Measurements from ENCODE around the gene APRT. TPM values are rescaled to one million over a fixed set of nuclear protein-coding genes. Genes with fewer than 3 reads are reported as not detected.

Gene APRT
- total RNA-seq, 1 experiment from 2014 or later: 311 TPM

- POLR2A ChIA-PET: no interaction called here
- ATAC-seq: no peak
- intact Hi-C loops (cut with micrococcal nuclease): no loop called here
- Histone ChIP-seq H3K27me3 (ENCODE audit: insufficient read depth, low read length) (no peaks in the 10 kb centered on the region), H3K9ac (ENCODE audit: low read length) (no peak overlapping the region), H3K79me2 (ENCODE audit: insufficient read depth, low read length) (no peaks in the 10 kb centered on the region), H3K27ac (ENCODE audit: low read depth, low read length) (no peak overlapping the region), H3K4me1 (ENCODE audit: control insufficient read depth in 1 of 2, insufficient read depth in 2 of 2, low read length in 2 of 2) (peaks cover 0 to 7% of the 10 kb centered on the region in 2 experiments; a peak in 1 of 4 replicates), H3K4me3 (replicated peaks in 1 of 2; ENCODE audit: low read depth in 1 of 2, low read length in 2 of 2) (no peak overlapping the region), H2AFZ (ENCODE audit: low read depth, low read length, poor library complexity, severe bottlenecking) (no peak overlapping the region), H3K4me2 (ENCODE audit: low read length) (no peak overlapping the region), H3K36me3 (ENCODE audit: control insufficient read depth in 1 of 2, insufficient read depth in 2 of 2, low read length in 2 of 2) (no peaks in the 10 kb centered on the region), H3K9me3 (ENCODE audit: control insufficient read depth in 1 of 2, insufficient read depth in 1 of 2, low read depth in 1 of 2, low read length in 2 of 2) (no peaks in the 10 kb centered on the region), H4K20me1 (ENCODE audit: insufficient read depth) (no peaks in the 10 kb centered on the region), H3K9me2 (ENCODE audit: insufficient read depth) (no peaks in the 10 kb centered on the region)
- no peak for DNase-seq (ENCODE audit: low read depth, low spot score)
- no TSS peak for BruUV-seq (replicated peaks)
- TF ChIP-seq CBX3 (IDR thresholded peaks at IDR 0.05; ENCODE audit: low read depth): no peak
- TF ChIP-seq, protein P1, sequence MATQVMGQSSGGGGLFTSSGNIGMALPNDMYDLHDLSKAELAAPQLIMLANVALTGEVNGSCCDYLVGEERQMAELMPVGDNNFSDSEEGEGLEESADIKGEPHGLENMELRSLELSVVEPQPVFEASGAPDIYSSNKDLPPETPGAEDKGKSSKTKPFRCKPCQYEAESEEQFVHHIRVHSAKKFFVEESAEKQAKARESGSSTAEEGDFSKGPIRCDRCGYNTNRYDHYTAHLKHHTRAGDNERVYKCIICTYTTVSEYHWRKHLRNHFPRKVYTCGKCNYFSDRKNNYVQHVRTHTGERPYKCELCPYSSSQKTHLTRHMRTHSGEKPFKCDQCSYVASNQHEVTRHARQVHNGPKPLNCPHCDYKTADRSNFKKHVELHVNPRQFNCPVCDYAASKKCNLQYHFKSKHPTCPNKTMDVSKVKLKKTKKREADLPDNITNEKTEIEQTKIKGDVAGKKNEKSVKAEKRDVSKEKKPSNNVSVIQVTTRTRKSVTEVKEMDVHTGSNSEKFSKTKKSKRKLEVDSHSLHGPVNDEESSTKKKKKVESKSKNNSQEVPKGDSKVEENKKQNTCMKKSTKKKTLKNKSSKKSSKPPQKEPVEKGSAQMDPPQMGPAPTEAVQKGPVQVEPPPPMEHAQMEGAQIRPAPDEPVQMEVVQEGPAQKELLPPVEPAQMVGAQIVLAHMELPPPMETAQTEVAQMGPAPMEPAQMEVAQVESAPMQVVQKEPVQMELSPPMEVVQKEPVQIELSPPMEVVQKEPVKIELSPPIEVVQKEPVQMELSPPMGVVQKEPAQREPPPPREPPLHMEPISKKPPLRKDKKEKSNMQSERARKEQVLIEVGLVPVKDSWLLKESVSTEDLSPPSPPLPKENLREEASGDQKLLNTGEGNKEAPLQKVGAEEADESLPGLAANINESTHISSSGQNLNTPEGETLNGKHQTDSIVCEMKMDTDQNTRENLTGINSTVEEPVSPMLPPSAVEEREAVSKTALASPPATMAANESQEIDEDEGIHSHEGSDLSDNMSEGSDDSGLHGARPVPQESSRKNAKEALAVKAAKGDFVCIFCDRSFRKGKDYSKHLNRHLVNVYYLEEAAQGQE (IDR thresholded peaks at IDR 0.05; ENCODE audit: low read depth): no peak
- TF ChIP-seq EGR1 (IDR thresholded peaks at IDR 0.05; ENCODE audit: low read depth): no peak
- no peak for TF ChIP-seq ZNF274 (IDR thresholded peaks at IDR 0.05; ENCODE audit: low read depth, low read length)
- no peak for TF ChIP-seq EZH2phosphoT487 (IDR thresholded peaks at IDR 0.05; ENCODE audit: borderline replicate concordance)
- TF ChIP-seq SRF (IDR thresholded peaks at IDR 0.05; ENCODE audit: low read depth): no peak
- no peak for TF ChIP-seq FOSL1 (IDR thresholded peaks at IDR 0.05; ENCODE audit: low read depth)
- no peak for TF ChIP-seq ELF1 (IDR thresholded peaks at IDR 0.05; ENCODE audit: borderline replicate concordance, low read depth)
- TF ChIP-seq SIN3A (IDR thresholded peaks at IDR 0.05; ENCODE audit: low read depth): no peak
- no peak for TF ChIP-seq EZH2 (IDR thresholded peaks at IDR 0.05)
- no peak for TF ChIP-seq ZFX (IDR thresholded peaks at IDR 0.05)
- no peak for TF ChIP-seq RAD21 (IDR thresholded peaks at IDR 0.05; ENCODE audit: low read depth)
- TF ChIP-seq, protein P2, sequence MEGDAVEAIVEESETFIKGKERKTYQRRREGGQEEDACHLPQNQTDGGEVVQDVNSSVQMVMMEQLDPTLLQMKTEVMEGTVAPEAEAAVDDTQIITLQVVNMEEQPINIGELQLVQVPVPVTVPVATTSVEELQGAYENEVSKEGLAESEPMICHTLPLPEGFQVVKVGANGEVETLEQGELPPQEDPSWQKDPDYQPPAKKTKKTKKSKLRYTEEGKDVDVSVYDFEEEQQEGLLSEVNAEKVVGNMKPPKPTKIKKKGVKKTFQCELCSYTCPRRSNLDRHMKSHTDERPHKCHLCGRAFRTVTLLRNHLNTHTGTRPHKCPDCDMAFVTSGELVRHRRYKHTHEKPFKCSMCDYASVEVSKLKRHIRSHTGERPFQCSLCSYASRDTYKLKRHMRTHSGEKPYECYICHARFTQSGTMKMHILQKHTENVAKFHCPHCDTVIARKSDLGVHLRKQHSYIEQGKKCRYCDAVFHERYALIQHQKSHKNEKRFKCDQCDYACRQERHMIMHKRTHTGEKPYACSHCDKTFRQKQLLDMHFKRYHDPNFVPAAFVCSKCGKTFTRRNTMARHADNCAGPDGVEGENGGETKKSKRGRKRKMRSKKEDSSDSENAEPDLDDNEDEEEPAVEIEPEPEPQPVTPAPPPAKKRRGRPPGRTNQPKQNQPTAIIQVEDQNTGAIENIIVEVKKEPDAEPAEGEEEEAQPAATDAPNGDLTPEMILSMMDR (IDR thresholded peaks at IDR 0.05 in 2 of 3, conservative IDR thresholded peaks at IDR 0.05 in 1 of 3; ENCODE audit: borderline replicate concordance in 1 of 3, insufficient read depth in 1 of 3, low read depth in 2 of 3, low read length in 2 of 3): no peak
- no peak for TF ChIP-seq CEBPB (IDR thresholded peaks at IDR 0.05; ENCODE audit: low read depth)
- TF ChIP-seq POLR2A (IDR thresholded peaks at IDR 0.05; ENCODE audit: borderline replicate concordance, extremely low read depth, insufficient read depth, insufficient read length): no peak
- TF ChIP-seq YY1 (IDR thresholded peaks at IDR 0.05; ENCODE audit: extremely low read depth, insufficient replicate concordance, low read depth, low read length): no peak
- TF ChIP-seq ZBTB33 (IDR thresholded peaks at IDR 0.05; ENCODE audit: extremely low read depth, insufficient replicate concordance, low read length): no peak
- CTCF ChIA-PET: no interaction called here
- RAD21 ChIA-PET (ENCODE audit: low non-redundant PET in 1 of 2, low total read pairs in 2 of 2, uncharacterized antibody in 2 of 2, unreplicated experiment in 2 of 2): no interaction called here
Observed at GRCh38 chr16:88820385-88821025, 8.8 kb upstream of the APRT start.
